HepG2 (cell line): ENCODE measurements around the gene PLXNA1. TPM values are rescaled to one million over a fixed set of nuclear protein-coding genes. Genes with fewer than 3 reads are reported as not detected.

Experiments
- ATAC-seq: fragments of 200-7000 bp; cut with Tn5 transposase; 3 replicates; pipeline ENCODE4 v1.9.1; 2020; ENCODE audit warnings: mild to moderate bottlenecking, moderate library complexity
- BruUV-seq: library from RNA; stranded (reverse); fragments of 400-500 nt; replicated peaks from 2 replicates; lab custom pipeline; 2021; lab: Mats Ljungman, UMichigan
- CTCF ChIA-PET: fragments of 300-600 bp; formaldehyde crosslinking; extraction: SDS; loops from one replicate; lab custom pipeline; 2021; ENCODE audit warnings: low total read pairs, inconsistent platforms, low intra/inter-chr PET ratio; lab: Yijun Ruan, JAX
- POLR2A ChIA-PET: fragments of 350-600 bp; sonication (Branson Sonifier 250); formaldehyde crosslinking; loops from one replicate; lab custom pipeline; 2020; ENCODE audit warnings: antibody characterized with exemption, inconsistent platforms; lab: Yijun Ruan, JAX
- DNase-seq: peaks from one replicate; pipeline ENCODE4 v3.0.0-alpha.2; 2015; ENCODE audit warnings: low spot score
- FAIRE-seq: peaks from 3 replicates; lab custom pipeline; 2011; peaks lifted over from hg19 to GRCh38; lab: Jason Lieb, UNC
- H2AFZ ChIP-seq: one replicate; pipeline ENCODE4 v1.6.1; 2011; ENCODE audit warnings: low read length, inconsistent platforms
- H3K27ac ChIP-seq: fragments of 300-600 bp; 3 replicates; pipeline ENCODE4 v1.8.0; 2011; ENCODE audit warnings: mixed run types, mild to moderate bottlenecking, mixed read lengths, low read length, inconsistent platforms; ENCODE audit not compliant: insufficient read depth; ENCODE audit errors: extremely low read length
- H3K27me3 ChIP-seq, 2 experiments: fragments of 200-600 bp in 1 of 2; 2 replicates in 1 of 2; 3 replicates in 1 of 2; pipeline versions ENCODE4 v1.6.0 to v1.8.0; 2011; ENCODE audit warnings: low read length in 2 of 2, mild to moderate bottlenecking in 2 of 2, moderate library complexity in 2 of 2, inconsistent platforms in 1 of 2; ENCODE audit not compliant: insufficient read depth in 2 of 2, control insufficient read depth in 1 of 2
- H3K36me3 ChIP-seq, 2 experiments: fragments of 200-600 bp in 1 of 2; replicated peaks in 1 of 2; 2 replicates in 1 of 2; 3 replicates in 1 of 2; pipeline versions ENCODE4 v1.5.1 to v1.8.0; 2011; ENCODE audit warnings: low read length in 2 of 2, inconsistent platforms in 1 of 2; ENCODE audit not compliant: insufficient read depth in 2 of 2, control insufficient read depth in 1 of 2
- H3K4me1 ChIP-seq: 2 replicates; pipeline ENCODE4 v1.5.1; 2012; ENCODE audit warnings: low read length, inconsistent platforms; ENCODE audit not compliant: insufficient read depth
- H3K4me2 ChIP-seq: 2 replicates; pipeline ENCODE4 v1.6.0; 2011; ENCODE audit warnings: low read depth, low read length, inconsistent platforms
- H3K4me3 ChIP-seq, 3 experiments: fragments of 200-600 bp in 1 of 3; sonication (generic), shearing (Covaris generic) in 1 of 3; replicated peaks in 1 of 3; 2 replicates each; pipeline ENCODE4 v1.5.1; 2011 to 2016; ENCODE audit warnings: low read length in 3 of 3, inconsistent platforms in 2 of 3, low read depth in 2 of 3, mild to moderate bottlenecking in 2 of 3, control low read depth in 1 of 3, mixed read lengths in 1 of 3; ENCODE audit not compliant: insufficient read depth in 1 of 3
- H3K79me2 ChIP-seq: one replicate; pipeline ENCODE4 v1.6.1; 2011; ENCODE audit warnings: low read length, inconsistent platforms; ENCODE audit not compliant: insufficient read depth
- H3K9ac ChIP-seq: 2 replicates; pipeline ENCODE4 v1.6.0; 2011; ENCODE audit warnings: mild to moderate bottlenecking, low read depth, low read length, inconsistent platforms; ENCODE audit not compliant: insufficient read depth
- H3K9me3 ChIP-seq: 2 replicates; pipeline ENCODE4 v1.5.1; 2012; ENCODE audit warnings: mild to moderate bottlenecking, low read length
- H4K20me1 ChIP-seq: 2 replicates; pipeline ENCODE4 v1.6.0; 2011; ENCODE audit warnings: inconsistent platforms, mild to moderate bottlenecking, low read length, moderate library complexity; ENCODE audit not compliant: insufficient read depth
- CREB1 ChIP-seq, 2 experiments: fragments of 450-650 bp in 1 of 2; IDR thresholded peaks; 2 replicates each; pipeline ENCODE4 v1.6.1; 2016 to 2017; ENCODE audit warnings: control low read depth in 1 of 2, mild to moderate bottlenecking in 1 of 2, missing compliant biosample characterization in 1 of 2, missing genetic modification characterization in 1 of 2
- FLYWCH1 ChIP-seq: sonication (generic); formaldehyde crosslinking; IDR thresholded peaks from 2 replicates; pipeline ENCODE4 v1.8.1; 2023; ENCODE audit warnings: mild to moderate bottlenecking, missing genetic modification reagents
- JUNB ChIP-seq: sonication (generic); formaldehyde crosslinking; IDR thresholded peaks from 2 replicates; pipeline ENCODE4 v1.8.0; 2022; ENCODE audit warnings: missing genetic modification reagents, mild to moderate bottlenecking, borderline replicate concordance
- TSC22D2 ChIP-seq: sonication (generic); formaldehyde crosslinking; IDR thresholded peaks from 2 replicates; pipeline ENCODE4 v1.5.1; 2020; ENCODE audit warnings: missing genetic modification reagents, mild to moderate bottlenecking, borderline replicate concordance
- ZNF335 ChIP-seq: sonication (generic); formaldehyde crosslinking; IDR thresholded peaks from 2 replicates; pipeline ENCODE4 v1.4.0; 2020; ENCODE audit warnings: missing genetic modification reagents
- WGBS: methylation state at CpG from one replicate; pipeline ENCODE4 v1.1.6; 2017; ENCODE audit warnings: low lambda C conversion rate; 5-methylcytosine and 5-hydroxymethylcytosine counted together
- in situ Hi-C: cut with HindIII; loops from 2 replicates; pipeline ENCODE4 v1.10.0; 2017; ENCODE audit warnings: low pct_unique_long_range_greater_than_20kb; ENCODE audit not compliant: extremely low pct_ligation_motif_present
- intact Hi-C: fragments of 100-400 bp; cut with micrococcal nuclease; formaldehyde crosslinking; loops from one replicate; pipeline ENCODE4 v1.10.0; 2022; ENCODE audit not compliant: unreplicated experiment
- polyA plus RNA-seq, 8 experiments: library from polyadenylated mRNA; depleted of rRNA in 3 of 8; stranded (reverse) in 7 of 8; unstranded in 1 of 8; fragments of >200 nt; fragmentation: Illumina TruSeq in 4 of 8; extraction: Trizol in 4 of 8; gene quantifications; 2 replicates each; pipeline versions ENCODE4 v1.2.1 to v1.2.3, GENCODE V29; 2011 to 2016; ENCODE audit warnings: low read depth in 4 of 8, missing spikeins in 1 of 8, mixed read lengths in 1 of 8; ENCODE audit not compliant: insufficient read depth in 1 of 8
- total RNA-seq, 5 experiments: library from RNA; depleted of rRNA; stranded (reverse); fragments of >200 nt; fragmentation: Illumina TruSeq; extraction: Trizol; gene quantifications; 2 replicates each; pipeline ENCODE4 v1.2.3, GENCODE V29; 2016; ENCODE audit warnings: low read depth in 1 of 5
- TF ChIP-seq, protein P1 (sequence below): sonication (generic); formaldehyde crosslinking; IDR thresholded peaks from 2 replicates; pipeline ENCODE4 v1.4.0; 2020; ENCODE audit warnings: mild to moderate bottlenecking, missing genetic modification reagents
- TF ChIP-seq, protein P2 (sequence below): sonication (generic); formaldehyde crosslinking; IDR thresholded peaks from 2 replicates; pipeline ENCODE4 v1.4.0; 2020; ENCODE audit warnings: mild to moderate bottlenecking, missing genetic modification reagents
- TF ChIP-seq, protein P3 (sequence below): sonication (generic); formaldehyde crosslinking; IDR thresholded peaks from 2 replicates; pipeline ENCODE4 v1.4.0; 2020; ENCODE audit warnings: missing genetic modification reagents, borderline replicate concordance

Gene PLXNA1
- total and polyA plus RNA-seq, 2 of the 13 experiments (the other 11 are each of a cell fraction or from before 2014, with no cell fraction given), result 16.6 to 18.2 TPM

DNA sequence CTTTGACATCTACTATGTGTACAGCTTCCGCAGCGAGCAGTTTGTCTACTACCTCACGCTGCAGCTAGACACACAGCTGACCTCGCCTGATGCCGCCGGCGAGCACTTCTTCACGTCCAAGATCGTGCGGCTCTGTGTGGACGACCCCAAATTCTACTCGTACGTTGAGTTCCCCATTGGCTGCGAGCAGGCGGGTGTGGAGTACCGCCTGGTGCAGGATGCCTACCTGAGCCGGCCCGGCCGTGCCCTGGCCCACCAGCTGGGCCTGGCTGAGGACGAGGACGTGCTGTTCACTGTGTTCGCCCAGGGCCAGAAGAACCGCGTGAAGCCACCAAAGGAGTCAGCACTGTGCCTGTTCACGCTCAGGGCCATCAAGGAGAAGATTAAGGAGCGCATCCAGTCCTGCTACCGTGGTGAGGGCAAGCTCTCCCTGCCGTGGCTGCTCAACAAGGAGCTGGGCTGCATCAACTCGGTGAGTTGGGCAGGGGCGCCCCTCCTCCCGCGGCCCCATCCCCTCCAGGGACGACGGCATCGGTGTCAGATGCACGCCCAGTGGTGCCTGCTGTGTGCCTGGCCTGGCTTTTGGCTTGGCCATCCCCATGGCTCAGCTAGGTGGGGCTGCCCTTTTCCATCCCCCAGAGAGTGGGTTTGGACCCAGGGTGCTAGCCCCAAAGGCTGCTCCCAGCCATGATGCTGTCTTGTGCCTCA lies 6.6 kb downstream of the PLXNA1 start:
- Histone ChIP-seq H3K4me1 (peaks cover 7% of the 10 kb centered on the region), H3K79me2 (peaks cover 12% of the 10 kb centered on the region), H3K27ac (no peak overlapping the region), H2AFZ (no peak overlapping the region), H3K27me3 (no peaks in the 10 kb centered on the region), H3K9me3 (no peaks in the 10 kb centered on the region), H3K4me2 (no peak overlapping the region), H3K9ac (no peak overlapping the region), H3K36me3 (peaks cover 21% of the 10 kb centered on the region in 2 experiments; a peak in 4 of 5 replicates), H3K4me3 (no peak overlapping the region), H4K20me1 (peaks cover 20% of the 10 kb centered on the region; the same call in 1 of the 2 replicates)
- DNase-seq (no peak), FAIRE-seq (no peak), ATAC-seq (no peak)
- no TSS peak for BruUV-seq
- POLR2A ChIA-PET, result no interaction called here
- in situ Hi-C loops (no loop called here), intact Hi-C loops (loop anchor here (10.0 kb wide), 2 partner anchors 315 to 555 kb away; no protein-coding TSS in a partner anchor)
- CTCF ChIA-PET, result no interaction called here
- WGBS, result 97% methylated on average over 23 of the region's 36 CpGs
- TF ChIP-seq JUNB (CRISPR knock-in tag) (no peak), FLYWCH1 (CRISPR knock-in tag) (no peak), CREB1 (IDR thresholded peaks at IDR 0.05) (no peak), CREB1 (CRISPR knock-in tag; IDR thresholded peaks at IDR 0.05) (no peak), TSC22D2 (no peak), ZNF335 (no peak)
- TF ChIP-seq, protein P1, sequence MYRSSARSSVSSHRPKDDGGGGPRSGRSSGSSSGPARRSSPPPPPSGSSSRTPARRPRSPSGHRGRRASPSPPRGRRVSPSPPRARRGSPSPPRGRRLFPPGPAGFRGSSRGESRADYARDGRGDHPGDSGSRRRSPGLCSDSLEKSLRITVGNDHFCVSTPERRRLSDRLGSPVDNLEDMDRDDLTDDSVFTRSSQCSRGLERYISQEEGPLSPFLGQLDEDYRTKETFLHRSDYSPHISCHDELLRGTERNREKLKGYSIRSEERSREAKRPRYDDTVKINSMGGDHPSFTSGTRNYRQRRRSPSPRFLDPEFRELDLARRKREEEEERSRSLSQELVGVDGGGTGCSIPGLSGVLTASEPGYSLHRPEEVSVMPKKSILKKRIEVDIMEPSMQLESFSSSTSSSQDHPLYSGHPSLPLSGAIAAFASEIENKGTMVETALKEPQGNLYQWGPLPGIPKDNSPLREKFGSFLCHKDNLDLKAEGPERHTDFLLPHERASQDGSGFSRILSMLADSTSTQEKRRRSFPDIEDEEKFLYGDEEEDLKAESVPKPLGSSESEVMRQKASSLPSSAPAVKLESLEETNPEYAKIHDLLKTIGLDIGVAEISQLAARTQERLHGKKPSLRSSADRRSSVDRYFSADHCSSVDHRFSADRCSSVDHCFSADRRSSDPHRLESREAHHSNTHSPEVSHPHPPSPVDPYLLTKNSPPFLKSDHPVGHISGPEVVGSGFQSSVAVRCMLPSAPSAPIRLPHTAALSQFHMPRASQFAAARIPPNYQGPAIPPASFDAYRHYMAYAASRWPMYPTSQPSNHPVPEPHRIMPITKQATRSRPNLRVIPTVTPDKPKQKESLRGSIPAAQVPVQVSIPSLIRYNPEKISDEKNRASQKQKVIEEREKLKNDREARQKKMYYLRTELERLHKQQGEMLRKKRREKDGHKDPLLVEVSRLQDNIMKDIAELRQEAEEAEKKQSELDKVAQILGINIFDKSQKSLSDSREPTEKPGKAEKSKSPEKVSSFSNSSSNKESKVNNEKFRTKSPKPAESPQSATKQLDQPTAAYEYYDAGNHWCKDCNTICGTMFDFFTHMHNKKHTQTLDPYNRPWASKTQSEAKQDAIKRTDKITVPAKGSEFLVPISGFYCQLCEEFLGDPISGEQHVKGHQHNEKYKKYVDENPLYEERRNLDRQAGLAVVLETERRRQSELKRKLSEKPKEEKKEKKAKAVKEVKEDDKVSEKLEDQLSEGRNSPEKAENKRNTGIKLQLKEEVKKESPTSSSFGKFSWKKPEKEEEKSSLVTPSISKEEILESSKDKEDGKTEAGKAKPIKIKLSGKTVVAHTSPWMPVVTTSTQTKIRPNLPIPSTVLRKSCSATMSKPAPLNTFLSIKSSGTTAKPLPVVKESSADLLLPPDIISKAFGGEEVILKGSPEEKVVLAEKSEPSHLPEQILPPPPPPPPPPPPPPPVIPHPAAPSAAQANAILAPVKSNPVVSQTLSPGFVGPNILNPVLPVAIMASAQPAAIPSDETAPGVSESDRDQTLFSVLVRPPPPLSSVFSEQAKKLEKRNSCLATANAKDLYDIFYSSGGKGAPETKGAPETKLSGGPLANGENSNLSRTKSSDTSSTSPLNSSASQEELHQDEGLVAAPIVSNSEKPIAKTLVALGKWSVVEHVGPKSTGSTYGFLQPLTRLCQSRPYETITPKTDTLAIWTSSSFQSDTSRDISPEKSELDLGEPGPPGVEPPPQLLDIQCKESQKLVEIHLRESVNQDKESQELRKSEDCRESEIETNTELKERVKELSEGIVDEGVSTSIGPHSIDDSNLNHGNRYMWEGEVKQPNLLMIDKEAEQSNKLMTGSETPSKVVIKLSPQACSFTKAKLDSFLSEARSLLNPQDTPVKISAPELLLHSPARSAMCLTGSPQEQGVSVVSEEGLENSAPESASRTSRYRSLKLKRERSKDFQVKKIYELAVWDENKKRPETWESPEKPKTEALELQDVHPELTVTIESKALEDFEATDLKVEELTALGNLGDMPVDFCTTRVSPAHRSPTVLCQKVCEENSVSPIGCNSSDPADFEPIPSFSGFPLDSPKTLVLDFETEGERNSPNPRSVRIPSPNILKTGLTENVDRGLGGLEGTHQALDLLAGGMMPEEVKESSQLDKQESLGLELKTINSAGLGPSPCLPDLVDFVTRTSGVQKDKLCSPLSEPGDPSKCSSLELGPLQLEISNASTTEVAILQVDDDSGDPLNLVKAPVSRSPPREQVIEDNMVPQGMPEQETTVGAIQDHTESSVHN (CRISPR knock-in tag), result no peak
- TF ChIP-seq, protein P2, sequence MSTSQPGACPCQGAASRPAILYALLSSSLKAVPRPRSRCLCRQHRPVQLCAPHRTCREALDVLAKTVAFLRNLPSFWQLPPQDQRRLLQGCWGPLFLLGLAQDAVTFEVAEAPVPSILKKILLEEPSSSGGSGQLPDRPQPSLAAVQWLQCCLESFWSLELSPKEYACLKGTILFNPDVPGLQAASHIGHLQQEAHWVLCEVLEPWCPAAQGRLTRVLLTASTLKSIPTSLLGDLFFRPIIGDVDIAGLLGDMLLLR (CRISPR knock-in tag), result no peak
- TF ChIP-seq, protein P3, sequence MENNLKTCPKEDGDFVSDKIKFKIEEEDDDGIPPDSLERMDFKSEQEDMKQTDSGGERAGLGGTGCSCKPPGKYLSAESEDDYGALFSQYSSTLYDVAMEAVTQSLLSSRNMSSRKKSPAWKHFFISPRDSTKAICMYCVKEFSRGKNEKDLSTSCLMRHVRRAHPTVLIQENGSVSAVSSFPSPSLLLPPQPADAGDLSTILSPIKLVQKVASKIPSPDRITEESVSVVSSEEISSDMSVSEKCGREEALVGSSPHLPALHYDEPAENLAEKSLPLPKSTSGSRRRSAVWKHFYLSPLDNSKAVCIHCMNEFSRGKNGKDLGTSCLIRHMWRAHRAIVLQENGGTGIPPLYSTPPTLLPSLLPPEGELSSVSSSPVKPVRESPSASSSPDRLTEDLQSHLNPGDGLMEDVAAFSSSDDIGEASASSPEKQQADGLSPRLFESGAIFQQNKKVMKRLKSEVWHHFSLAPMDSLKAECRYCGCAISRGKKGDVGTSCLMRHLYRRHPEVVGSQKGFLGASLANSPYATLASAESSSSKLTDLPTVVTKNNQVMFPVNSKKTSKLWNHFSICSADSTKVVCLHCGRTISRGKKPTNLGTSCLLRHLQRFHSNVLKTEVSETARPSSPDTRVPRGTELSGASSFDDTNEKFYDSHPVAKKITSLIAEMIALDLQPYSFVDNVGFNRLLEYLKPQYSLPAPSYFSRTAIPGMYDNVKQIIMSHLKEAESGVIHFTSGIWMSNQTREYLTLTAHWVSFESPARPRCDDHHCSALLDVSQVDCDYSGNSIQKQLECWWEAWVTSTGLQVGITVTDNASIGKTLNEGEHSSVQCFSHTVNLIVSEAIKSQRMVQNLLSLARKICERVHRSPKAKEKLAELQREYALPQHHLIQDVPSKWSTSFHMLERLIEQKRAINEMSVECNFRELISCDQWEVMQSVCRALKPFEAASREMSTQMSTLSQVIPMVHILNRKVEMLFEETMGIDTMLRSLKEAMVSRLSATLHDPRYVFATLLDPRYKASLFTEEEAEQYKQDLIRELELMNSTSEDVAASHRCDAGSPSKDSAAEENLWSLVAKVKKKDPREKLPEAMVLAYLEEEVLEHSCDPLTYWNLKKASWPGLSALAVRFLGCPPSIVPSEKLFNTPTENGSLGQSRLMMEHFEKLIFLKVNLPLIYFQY (CRISPR knock-in tag), result no peak
